ENCODE results near the gene PLEKHO2.

PLEKHO2 gene

GRCh38 chr15:64894395-64895056 lies 52.8 kb downstream of the PLEKHO2 start:
- DNase-seq (ENCODE audit: low read depth), result peak; percentile 54

GRCh38 chr15:64895285-64896065 lies 53.8 kb downstream of the PLEKHO2 start:
- DNase-seq (ENCODE audit: low read depth), result no peak

DNA sequence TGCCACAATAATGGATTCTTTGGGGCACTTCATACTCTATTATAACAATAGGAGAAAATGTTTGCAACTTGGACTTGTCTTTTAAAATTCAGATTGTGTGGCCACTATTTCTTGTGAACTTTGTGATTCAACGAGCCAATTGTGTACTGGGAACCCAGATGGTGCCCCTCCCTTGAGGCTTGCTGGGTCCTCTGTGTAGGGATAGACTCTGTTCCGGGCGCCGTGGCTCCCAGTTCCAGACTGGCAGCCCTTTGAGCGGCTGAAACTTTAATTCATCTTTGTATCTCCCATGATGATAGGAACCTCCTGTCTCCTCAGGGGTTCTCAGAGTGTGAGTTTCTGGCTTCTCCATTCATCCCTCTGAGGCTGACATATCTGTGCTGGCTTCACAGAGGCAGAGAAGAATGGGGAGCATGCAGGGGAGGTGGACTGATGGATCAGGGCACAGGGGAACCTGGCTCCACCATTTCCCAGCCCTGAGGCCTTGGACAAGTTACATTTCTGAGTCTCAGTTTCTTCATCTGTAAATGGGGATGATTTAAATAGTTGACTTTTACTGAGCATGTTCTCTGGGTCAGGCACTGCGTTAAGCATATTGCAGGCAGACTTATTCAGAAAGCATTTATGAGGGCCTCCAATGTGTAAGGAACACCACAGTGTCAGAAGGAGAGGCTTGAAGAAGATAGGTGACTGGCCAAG lies 54.8 kb downstream of the PLEKHO2 start:
- DNase-seq (ENCODE audit: low read depth), result no peak

DNA sequence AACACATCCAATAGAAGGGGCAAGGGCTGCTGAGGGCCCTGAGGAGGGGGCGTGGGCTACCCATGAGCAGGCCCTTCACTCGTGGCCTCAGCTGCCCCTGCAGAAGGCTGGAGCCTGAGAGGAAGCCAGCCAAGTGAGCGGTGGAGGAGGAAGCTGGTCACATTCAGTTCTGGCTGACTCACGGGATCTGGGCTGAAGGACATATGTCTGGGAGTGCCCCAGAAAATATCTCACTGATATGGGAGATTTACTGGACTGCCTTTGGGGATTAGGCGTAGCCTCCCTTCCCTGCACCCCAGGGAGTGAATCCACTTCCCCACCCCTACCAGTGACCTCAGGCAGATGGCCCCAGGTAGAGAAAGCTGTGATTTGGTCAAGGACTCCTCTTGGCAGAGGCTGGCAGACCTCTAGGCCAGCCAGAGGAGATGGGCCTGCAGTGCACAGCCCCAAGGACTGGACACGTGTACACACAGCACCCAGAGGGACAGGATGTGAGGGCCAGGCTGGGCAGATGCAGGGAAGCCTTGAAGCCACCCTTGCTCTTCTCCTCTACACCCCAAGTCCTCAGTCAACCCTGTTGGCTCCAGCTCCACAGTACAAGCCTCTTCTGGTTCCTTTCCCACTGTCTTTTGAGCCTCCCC lies 55.8 kb downstream of the PLEKHO2 start:
- no peak for DNase-seq (ENCODE audit: low read depth)

DNA sequence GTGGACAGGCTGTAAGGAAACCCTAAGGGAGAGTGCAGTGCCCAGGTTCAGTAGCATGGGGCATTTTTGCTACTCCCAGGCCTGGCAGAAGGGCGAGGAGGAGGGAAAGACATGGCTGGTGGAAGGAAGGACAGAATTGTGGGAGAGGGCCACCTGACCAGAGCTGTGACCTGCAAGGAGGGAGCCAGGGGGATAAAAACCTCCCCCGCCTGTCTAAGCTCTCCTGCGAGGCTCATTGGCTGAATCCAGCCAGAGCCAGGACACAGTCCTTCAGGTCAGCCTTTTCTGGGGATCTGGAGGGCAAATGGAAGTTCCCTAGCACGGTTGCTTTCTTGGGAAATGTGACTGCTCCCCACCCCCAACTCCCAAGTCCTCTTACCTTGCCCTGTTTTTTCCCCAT lies 56.7 kb downstream of the PLEKHO2 start:
- no peak for DNase-seq (ENCODE audit: low read depth)

DNA sequence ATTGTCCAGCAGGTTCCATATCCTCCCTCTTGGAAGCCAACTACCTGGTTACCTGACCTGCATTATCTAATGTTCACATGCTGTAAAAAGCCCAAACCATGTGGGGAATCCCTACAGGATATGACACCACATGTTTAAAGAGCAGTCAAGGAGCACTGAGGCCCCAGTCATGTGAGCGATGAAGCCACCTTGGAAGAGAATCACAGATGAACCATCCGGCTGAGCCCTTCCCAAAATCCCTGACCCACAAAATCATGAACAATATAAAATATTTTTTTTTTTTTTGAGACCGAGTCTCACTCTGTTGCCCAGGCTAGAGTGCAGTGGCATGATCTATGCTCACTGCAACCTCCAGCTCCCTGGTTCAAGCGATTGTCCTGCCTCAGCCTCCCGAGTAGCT lies 59.4 kb downstream of the PLEKHO2 start:
- no peak for DNase-seq (ENCODE audit: low read depth)

GRCh38 chr15:64901914-64902313 lies 60.2 kb downstream of the PLEKHO2 start:
- no peak for DNase-seq (ENCODE audit: low read depth)

DNA sequence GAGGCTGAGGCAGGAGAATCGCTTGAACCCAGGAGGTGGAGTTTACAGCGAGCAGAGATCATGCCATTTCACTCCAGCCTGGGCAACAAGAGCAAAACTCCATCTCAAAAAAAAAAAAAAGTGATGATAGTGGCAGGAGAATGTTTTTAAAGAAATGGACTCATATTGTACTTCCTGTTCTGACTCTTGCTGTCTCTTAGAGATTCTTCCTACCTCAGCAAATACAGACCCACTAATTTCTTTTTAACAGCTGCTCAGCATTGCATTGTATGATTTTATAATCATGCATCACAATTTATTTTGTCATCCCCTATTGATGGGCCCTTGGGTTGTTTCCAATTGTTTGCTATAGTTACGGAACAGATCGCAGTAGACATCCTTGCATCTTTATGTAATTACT lies 61.1 kb downstream of the PLEKHO2 start:
- no peak for DNase-seq (ENCODE audit: low read depth)

- no peak for DNase-seq (ENCODE audit: low read depth)
Observed at GRCh38 chr15:64903326-64903950, 61.7 kb downstream of the PLEKHO2 start.

GRCh38 chr15:64904189-64904588 lies 62.5 kb downstream of the PLEKHO2 start:
- DNase-seq (ENCODE audit: low read depth), result no peak

DNA sequence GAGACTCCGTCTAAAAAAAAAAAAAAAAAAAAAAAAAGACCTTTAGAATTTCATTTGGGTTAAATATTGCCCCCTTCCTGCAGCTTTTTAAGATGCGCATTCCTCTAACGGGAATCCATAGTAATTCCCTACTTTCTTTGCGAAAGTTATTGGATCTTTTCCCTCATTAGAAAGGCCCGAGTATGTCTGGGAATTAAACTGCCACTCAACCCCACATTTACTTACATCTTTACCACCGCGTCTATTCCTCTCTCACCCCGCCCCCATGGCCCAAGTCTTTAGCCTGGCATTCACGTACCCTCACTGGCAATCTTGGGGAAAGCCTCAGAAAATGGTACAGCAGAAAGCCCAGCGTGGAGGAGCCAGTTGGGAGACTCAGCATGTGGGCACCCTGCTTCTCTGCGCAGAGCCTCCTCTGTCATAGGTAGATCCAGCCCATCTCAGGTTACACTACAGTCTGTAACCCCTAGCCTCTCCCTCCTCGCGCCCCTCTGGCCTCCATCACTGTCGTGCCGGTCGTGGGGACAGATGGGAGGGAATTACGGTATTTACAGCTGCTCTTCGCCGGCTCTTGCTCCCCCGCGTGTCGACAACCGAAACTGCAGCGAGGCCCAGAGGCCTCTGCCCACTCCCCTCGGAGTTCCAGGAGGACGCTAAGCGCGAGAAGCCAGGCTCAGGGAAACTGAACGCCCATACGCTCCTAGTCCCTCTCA lies 63.6 kb downstream of the PLEKHO2 start:
- peak; percentile 58 for DNase-seq (ENCODE audit: low read depth)

GRCh38 chr15:64905941-64906340 lies 64.2 kb downstream of the PLEKHO2 start:
- no peak for DNase-seq (ENCODE audit: low read depth)

- no peak for DNase-seq (ENCODE audit: low read depth)
Observed at GRCh38 chr15:64906402-64906801, 64.7 kb downstream of the PLEKHO2 start.

- DNase-seq (ENCODE audit: low read depth), result no peak
Observed at GRCh38 chr15:64907991-64908390, 66.3 kb downstream of the PLEKHO2 start.

DNA sequence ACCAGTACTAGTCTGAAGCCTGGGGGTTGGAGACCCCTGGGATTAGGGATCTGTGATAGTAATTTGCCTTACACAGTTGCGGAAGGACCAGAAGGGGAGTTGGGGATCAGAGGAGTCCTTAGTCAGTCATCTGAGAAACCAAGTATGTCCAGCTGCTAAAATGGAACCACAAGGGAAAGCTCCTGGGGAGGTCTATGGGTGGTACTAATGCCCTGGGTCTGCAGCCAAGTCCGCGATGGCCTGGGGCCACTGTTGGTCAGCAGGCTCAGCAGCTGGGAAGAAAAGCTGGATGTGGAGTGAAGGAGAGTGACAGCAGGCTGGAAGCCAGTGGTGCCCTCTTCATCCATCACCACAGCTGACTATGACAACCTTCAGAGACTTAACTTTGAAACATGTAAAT lies 67.8 kb downstream of the PLEKHO2 start:
- DNase-seq (ENCODE audit: low read depth), result no peak

GRCh38 chr15:64911311-64912186 lies 69.8 kb downstream of the PLEKHO2 start, which contains the start of gene ANKDD1A:
TSS of gene ANKDD1A (plus strand) at chr15:64911902. CDS start at chr15:64911931, 29 bp downstream.
- no peak for DNase-seq (ENCODE audit: low read depth)

- no peak for DNase-seq (ENCODE audit: low read depth)
Observed at GRCh38 chr15:64912379-64913325, 70.9 kb downstream of the PLEKHO2 start.

DNA sequence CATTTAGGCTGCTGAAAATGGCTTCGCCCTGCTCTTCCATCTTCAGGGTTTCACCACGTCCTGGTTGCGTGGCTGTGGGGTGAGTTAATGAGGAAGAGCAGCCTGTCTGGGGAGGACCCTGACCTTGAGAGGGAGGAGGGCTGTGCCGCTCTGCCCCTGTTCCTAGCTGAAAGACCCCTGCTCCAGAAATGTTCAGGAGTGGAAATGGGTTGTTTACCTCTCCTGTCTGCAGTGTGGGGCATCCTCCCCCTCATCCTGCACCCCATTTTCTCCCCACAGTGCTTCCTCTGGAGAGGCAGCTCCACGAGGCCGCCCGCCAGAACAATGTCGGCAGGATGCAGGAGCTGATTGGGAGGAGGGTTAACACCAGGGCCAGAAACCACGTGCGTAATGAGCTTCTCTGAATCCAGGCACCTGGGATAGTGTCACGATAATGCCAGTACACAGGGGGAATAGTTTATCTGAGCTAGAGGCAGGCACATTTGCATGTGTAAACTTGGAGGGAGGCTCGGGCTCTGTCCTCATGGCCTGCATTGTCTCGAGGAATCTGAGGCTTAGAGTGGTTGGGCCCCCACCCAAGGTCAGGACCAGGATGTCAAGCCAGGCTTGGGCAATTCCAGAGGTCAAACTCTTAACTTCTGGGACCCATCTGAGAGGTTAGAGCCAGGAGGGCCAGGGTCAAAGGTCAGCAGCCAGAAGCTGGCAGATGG lies 74.0 kb downstream of the PLEKHO2 start:
- DNase-seq (ENCODE audit: low read depth), result no peak

DNA sequence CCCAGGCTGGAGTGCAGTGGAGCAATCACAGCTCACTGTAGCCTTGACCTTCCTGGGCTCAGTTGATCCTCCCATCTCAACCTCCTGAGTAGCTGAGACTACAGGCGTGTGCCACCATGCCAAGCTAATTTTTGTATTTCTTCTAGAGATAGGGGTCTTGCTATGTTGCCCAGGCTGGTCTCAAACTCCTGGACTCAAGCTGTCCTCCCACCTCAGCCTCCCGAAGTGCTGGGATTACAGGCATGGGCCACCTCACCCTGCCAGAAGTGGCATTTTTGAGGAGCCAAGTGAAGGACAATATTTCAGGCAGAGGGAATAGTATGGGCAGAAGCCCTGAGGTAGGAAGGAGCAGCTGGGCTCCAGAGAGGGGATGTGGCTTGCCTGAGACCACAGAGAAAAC lies 74.7 kb downstream of the PLEKHO2 start:
- DNase-seq (ENCODE audit: low read depth), result no peak
